HG03097 (cell line): ENCODE data around the gene NTN4.
"Not testable (repeated sequence)": the region's sequence is repeated elsewhere in the genome, so short reads cannot be mapped to it uniquely, and the experiment has no call there.

Experiments used
- ATAC-seq: cut with Tn5 transposase; IDR thresholded peaks from one replicate; pipeline ENCODE4 v1.9.1; 2021; ENCODE audit not compliant: unreplicated experiment, low FRiP score

Gene NTN4

DNA sequence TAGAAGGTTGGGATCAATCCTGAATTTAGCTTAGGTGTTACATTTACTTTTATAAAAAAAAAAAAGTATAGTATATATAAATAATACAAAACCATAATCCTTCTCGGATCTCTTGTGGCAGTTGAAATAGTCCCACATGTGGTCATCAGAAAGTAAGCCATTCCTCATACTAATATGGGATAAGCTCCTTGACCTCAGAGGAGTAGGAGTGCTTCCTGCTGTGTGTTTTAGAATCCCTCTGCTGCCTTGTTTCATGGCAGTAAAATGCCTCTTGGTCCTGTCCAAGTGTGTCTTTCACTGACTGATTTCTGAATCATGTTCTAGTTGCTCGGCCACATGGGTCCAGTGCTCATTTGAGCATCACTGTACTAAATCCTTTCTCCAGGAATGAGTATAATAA lies 117.0 kb downstream of the NTN4 start:
- ATAC-seq: no peak

DNA sequence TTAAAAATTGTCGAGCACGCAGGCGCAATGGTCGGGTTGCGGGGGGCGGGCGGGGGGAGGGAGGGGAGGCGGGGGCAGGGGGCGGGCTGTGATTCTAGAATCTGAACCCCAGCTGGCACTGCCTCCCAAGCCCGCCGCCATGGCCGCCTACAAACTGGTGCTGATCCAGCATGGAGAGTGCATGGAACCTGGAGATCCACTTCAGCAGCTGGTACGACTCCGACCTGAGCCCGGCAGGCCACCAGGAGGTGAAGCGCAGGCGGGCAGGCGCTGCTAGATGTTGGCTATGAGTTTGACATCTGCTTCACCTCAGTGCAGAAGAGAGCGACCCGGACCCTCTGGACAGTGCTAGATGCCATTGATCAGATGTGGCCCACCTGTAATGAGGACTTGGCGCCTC lies 118.4 kb downstream of the NTN4 start:
- no peak for ATAC-seq

DNA sequence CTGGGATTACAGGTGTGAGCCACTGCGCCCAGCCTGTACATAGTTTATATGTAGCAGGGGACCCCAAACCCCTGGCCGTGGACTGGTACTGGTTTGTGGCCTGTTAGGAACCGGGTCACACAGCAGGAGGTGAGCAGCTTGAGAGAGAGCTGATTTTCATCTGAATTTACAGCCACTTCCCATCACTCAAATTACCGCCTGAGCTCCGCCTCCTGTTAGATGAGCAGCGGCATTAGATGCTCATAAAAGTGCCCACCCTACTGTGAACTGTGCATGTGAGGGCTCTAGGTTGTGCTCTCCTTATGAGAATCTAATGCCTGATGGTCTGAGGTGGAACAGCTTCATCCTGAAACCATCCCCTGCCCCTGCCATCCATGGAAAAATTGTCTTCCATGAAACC lies 119.3 kb downstream of the NTN4 start:
- no peak for ATAC-seq

DNA sequence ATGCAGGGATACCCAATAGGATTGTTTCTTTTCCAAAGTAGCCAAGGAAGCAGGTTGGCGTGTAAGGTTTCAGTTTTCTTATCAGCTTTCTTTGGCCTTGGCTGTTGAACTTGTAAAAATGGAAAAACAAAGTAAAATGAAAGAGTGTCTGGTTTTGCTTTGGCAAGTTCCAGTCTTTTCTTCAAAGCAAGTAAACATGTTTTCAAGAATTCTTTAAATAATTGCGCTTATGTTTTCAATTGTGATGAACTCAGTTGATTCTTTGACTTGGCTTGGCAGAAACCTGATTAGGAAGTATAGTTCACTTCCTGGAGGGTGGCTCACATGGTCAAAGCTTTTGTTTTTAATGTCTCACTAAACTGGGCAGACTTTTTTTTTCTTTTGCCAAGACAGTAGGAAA lies 127.0 kb downstream of the NTN4 start:
- ATAC-seq: no peak

DNA sequence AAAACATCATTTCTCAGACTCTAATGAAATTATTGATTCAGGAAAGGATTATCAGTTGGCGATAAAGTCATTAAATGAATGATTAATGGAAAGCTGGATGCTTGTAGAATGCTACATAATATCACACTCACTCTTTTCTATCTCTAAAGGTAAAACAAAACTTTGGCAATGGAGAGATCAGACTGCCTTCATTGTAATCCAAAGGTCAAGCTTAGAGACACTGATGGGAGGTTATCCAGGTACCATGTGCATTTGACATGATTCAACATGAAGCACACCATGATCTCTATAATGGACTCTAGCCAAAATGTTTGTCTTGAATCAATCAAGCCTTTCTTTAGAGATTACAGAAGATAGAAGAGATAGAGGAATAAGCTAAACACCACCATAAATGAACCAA lies 129.2 kb downstream of the NTN4 start:
- no peak for ATAC-seq

DNA sequence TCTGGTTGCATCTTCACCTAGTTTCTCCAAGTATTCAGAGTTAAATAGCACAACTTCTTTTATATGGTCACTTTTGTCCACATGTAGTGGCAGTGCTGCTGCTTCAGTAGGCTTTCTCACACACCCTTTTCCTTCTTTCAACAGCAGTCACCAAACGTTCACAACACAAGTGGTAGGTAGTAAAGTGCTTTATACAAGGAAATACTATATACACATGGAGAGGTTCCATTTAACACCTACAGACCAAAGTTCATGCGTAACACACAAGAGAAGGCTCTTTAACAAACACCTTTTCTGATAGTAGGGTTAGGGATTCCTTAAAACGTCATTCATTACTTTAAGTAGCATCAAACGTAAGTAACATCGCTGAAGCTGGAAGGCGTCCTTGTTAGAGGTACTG lies 132.2 kb downstream of the NTN4 start:
- no peak for ATAC-seq

DNA sequence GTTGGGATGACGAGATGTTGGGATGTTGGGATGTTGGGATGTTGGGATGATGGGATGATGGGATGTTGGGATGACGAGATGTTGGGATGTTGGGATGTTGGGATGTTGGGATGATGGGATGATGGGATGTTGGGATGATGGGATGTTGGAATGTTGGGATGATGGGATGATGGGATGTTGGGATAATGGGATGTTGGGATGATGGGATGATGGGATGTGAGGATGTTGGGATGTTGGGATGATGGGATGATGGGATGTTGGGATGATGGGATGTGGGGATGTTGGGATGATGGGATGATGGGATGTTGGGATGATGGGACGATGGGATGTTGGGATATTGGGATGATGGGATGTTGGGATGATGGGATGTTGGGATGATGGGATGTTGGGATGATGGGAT lies 135.9 kb downstream of the NTN4 start:
- not testable (repeated sequence) for ATAC-seq

DNA sequence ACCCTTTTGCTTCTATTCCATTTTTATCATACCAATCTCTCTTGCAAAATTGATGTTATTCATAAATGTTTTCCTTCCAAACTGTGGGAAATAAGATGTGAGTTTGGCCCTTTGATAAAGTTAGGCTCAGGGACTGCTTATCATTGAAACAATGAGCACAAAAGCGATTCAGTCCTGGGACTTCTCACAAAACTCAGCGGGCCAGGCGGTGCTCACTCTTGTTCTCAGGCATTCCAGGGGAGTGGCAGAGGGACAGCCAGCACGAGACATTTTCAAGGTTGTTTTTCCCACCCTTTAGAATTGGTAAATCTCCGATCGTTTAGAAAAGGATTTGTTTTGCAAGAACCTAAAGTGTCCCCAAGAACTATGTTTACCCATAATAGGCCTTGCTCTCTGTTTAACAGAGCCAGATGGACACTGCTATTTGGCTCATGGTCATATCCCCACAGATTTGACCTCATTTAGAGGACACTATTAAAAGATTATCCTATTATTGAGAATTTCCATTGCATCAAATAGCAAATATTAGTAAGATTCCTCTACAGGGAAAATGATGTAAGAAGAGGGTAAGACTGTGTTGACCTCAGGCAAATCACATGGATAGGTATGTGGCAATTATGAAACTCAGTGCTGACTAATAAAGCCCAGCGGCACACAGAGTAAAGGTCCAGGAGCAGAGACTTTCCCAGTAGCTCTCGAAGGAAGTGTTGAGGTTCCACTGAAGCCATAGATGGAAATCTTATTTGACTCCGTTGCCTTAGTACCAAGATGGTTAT lies 136.6 kb downstream of the NTN4 start:
- ATAC-seq: no peak

DNA sequence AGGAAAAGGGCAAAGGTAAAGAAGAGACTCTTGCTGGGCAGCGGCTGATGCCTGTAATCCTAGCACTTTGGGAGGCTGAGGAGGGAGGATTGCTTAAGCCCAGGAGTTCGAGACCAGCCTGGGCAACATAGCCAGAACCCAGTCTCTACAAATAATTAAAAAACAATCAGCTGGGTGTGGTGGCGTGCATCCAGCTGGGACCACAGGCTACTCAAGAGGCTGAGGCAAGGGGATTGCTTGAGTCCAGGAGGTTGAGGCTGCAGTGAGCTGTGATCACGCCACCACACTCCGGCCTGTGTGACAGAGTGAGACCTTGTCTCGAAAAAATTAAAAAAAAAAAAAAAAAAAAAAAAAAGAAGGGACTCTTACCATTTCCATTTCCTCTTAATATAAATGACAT lies 138.9 kb downstream of the NTN4 start:
- no peak for ATAC-seq

DNA sequence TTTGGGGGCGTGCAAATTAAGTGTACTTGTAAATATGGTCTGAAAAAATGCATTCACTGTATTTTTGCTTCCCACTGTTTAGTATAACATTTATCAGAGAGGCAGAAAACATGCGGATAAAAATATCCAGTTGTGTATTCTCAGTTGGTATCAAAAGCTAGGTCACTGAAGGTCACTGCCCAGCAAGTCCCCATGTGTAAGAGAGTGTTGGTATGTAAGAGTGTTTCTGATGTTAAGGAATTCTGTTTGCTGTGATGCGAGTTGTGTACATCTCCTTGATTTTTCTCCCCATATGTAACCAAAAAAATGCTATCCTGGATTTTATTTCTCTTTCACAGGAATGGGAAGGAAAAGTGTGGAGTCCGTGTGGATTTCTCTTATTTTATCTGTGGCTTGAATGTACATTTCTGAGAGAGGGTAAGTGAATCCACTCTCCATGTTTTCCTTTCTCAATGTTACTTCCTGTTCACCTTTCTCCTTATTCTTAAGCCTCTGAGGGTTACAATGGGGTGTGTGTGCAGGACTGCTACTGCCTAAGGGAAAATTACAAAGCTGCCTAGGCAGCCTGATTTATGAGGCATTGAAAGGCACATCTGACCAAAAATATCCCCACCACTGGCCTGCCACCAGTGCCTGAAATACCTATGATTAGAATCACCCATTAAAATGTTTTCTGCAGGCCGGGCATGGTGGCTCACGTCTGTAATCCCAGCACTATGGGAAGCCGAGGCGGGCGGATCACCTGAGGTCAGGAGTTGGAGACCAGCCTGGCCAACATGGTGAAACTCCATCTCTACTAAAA lies 141.4 kb downstream of the NTN4 start:
- no peak for ATAC-seq

DNA sequence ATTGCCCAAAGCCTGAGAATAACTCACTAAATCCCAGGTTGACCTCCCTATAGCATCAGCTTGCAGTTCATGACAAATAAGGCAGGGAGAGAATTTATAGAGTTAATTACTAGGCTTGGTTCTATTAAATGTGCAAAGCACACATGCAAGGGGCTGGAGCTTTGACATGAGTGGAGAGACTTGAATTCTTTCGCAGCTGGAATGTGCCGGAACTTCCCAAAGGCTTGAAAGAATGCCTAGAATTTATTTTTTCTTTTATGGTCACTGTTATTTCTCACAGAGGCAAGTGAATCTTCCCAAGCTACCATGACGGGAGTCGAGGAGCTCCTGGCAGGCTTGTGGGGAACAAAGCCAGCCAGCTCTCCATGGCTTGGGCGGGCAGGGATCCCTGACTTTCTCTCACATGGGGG lies 143.8 kb downstream of the NTN4 start:
- ATAC-seq: no peak

DNA sequence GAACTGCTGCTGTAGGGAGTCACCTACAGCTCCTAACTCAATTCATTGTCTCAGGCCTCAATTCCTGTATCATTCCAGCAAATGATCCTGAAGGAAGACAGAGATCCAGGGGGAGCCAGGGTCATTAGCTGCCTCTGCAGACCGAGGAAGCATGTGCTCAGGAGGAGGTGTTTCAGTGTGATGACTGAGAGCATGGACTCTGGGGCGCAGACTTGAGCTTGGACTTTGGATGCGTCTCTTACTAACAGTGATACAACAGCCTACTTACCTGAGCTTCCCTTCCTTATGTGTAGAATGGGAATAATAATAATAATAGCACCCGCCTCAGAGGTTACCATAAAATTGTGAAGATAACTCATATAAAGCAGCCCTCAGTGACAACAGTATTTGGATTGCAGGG lies 147.3 kb downstream of the NTN4 start:
- no peak for ATAC-seq

DNA sequence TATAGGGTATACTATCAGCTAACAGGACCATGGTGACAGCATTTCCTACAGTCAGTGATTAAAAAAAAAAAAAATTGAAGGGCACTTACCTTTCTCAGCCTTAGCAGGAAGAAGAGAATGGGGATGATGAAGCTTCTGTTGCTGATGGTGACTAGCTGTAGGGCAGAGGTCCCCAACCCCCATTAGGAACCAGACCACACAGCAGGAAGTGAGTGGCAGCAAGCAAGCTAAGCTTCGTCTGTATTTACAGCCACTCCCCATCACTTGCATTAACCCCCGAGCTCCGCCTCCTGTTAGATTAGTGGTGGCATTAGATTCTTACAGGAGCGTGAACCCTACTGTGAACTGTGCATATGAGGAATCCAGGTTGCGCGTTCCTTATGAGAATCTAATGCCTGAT lies 148.0 kb downstream of the NTN4 start:
- ATAC-seq: no peak

DNA sequence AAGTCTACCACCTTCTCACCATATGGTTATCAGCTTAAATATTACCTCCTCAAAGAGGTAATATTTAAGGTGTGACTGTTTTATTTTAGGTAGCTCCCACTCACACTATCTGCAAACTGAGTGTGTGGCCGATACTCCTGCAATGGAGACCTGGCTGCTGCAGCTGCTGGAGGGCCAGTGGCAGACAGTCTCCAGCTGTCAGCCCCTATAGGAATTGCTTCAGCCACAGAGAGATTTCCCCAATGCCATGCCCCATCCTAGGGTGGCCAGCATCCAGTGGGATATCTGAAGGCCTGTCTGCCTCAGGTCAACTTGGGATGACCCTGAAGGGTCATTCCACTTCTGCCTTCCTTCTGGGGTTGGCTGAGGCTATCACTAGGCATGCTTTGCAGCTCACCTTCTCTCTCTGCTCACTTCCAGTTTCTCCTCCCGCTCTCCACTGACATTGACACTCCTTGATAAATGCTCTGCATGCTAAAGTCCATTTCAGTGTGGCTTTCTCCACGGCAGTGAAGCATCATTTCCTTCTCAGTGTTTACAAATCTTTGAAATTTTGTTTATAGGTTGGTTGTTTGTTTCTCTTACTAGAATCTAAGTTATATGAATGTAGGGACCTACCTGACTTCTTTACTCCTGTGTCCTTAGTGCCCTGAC lies 149.1 kb downstream of the NTN4 start:
- no peak for ATAC-seq

DNA sequence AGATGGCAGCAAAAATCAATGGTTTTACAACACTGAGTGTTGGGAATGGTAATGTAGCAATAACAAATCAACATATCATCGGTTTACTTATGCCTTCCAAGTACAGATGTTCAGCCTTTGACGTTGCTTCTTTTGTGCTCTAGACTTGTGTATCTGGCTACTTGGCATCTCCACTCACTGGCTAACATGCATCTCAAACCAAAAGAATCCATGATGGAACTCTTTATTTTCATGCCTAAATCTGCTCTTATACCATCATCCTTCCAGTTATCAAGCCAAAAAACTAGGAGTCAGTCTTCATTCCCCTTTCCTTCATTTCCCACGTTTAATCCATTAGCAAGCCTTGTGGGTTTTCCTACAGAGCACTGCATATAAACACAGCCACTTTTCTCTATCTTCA lies 150.0 kb downstream of the NTN4 start:
- ATAC-seq: no peak

DNA sequence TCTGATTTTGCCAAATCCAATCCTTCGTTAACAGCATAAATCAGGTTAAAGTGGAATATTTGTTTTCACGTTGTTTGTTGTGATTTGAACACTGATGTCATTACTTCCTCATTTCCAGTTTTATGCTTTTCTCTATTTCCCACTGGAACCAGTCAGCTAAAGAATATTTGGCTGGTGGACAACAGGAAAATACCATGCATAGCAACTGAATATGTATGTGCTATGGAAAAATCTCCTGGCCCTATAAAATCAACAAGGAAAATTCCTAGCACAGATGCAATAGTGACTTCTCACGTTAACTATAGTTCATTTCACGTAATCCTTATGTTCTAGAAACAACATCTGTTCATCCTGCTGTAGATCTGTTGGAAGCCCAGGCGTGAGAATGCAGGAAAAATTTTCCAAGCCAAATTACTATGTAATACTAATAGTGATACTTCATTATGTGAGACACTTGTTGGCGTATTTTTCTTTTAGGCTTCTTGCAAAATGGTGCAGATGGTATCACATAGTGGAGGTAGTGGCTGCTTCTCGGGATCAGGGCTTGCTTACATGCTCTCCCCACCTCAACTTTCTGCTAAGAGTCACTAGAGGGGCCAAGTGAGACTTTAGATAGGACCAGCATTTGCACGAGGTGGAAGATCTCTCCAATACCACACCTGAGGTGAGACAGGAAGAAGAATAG lies 153.0 kb downstream of the NTN4 start:
- no peak for ATAC-seq

DNA sequence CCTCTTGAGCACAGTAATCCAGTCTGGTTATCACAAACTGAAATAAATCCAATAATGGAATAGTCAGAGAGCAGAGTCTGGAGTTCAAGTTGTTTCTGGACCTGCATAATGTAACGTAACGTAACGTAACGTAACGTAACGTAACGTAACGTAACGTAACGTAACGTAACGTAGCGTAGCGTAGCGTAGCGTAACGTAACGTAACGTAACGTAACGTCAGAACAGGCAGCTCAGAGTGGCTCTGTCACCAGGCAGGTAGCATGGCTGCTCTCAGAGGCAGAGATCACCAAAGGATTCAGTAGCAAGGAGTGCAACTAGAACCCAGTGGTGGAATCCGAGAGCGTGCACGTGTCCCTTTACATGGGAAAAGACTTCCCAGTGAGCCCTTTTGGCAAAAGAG lies 153.6 kb downstream of the NTN4 start:
- ATAC-seq: no peak

DNA sequence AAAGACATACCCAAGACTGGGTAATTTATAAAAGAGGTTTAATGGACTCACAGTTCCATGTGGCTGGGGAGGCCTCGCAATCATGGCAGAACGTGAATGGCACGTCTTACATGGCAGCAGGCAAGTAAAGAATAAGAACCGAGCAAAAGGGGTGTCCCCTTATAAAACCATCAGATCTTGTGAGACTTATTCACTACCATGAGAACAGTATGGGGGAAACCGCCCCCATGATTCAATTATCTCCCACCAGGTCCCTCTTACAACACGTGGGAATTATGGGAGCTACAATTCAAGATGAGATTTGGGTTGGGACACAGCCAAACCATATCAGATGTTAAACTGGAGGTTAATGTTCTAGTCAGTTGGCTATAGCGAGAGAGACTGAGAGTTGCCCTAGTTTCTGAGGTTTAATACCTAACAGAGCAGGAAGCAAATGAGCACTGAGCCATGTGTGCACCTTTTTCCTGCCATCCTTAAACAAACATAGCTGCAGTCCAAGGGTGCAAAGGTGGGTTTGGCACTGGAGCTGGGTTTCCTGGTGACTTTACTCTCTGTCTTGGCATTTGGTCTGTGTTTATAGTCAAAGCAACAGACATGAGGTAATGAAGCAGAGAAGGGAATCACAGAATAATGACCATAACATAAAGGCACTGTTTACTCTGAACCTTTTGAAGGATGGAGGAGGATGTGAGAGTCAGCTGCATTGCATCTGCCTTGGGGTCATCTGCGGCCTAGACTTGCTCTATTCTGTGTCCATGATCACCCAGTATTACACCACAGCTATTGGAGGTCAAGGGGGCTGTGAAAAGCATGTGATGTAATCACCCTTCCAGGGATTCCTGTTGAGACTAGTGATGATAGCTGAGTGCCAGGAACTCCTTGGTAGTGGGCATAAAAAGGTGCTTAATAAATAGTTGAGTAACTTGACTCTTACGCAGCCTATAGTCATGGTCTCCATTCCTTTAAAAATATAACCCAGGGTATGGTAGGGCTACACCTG lies 155.6 kb downstream of the NTN4 start:
- peak; percentile 84 for ATAC-seq

DNA sequence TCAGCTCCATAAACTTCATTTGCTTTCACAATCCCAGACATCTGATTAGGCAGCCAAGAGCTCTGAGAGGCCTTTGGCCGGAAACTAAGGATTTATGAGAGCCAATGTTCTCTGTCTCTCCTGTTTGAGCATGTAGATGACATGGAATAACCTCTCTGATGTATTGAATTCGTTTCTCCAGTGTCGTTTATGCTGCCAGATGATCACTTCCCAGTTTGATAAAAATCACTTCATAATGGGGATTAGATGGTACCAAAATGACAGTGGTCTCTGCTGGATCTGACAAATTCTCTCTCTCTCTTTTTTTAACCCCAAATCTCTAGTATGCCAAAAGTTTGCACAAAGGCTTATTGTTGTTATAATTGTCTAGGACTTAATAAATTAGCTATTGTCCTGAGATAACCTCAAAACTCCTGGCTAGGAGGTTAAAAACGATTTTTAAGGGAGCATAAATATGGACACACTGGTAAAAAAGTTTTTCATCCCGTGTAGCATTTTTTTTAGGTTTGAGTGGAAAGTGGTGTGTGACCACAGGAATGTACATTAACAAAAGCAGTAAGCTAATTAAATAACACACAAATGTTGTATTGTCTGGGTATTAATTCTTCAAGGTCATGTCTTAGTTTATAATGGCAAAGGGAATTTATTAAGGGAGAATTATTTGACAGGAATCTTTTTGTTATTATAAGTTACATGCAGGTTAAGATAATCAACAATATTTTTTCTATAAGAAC lies 156.7 kb downstream of the NTN4 start:
- no peak for ATAC-seq
